Measurements from ENCODE around the gene CCDC54. TPM values are rescaled to one million over a fixed set of nuclear protein-coding genes. Genes with fewer than 3 reads are reported as not detected.

CCDC54 gene
- total RNA-seq, 6 experiments from 2014 or later, result not detected

- Mint-ChIP-seq H3K4me3 (no peak overlapping the region), H3K27me3 (ENCODE audit: insufficient read depth) (no peaks in the 10 kb centered on the region), H3K36me3 (ENCODE audit: low read depth) (peaks cover 10% of the 10 kb centered on the region), H3K27ac (no peak overlapping the region), H3K4me1 (ENCODE audit: low read depth) (peaks cover 39% of the 10 kb centered on the region), H3K9me3 (peaks cover 9% of the 10 kb centered on the region)
- DNase-seq, result no peak
- TF ChIP-seq CTCF (IDR thresholded peaks at IDR 0.05), result no peak
Measured at GRCh38 chr3:107411056-107411455, 33.8 kb downstream of the CCDC54 start.

DNA sequence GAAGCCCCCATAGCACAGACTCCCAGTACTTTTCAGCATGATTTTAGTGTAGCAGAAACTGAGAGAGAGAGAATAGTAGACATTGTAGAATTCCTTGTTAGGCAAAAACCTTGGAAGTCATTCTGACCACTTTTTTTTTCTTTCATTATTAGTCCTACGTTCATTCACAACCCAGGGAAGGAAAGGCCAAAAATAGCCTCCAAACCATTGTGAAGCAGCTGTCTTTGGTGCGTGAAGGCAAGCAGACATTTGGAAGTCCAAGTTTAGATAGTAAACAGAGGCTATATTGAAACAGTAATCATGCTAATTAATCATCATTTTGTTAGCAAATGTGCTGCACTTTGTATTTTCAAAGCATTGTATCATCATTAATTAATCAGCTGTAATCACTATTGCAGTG is 34.5 kb downstream of the CCDC54 start:
- H3K27ac Mint-ChIP-seq, result no peak overlapping the region
- H3K9me3 Mint-ChIP-seq, result peaks cover 9% of the 10 kb centered on the region
- H3K4me3 Mint-ChIP-seq, result no peak overlapping the region
- no peaks in the 10 kb centered on the region for H3K27me3 Mint-ChIP-seq (ENCODE audit: insufficient read depth)
- no peak for DNase-seq
- no peak for TF ChIP-seq CTCF (IDR thresholded peaks at IDR 0.05)
- H3K36me3 Mint-ChIP-seq (ENCODE audit: low read depth), result peaks cover 10% of the 10 kb centered on the region
- H3K4me1 Mint-ChIP-seq (ENCODE audit: low read depth), result peaks cover 46% of the 10 kb centered on the region

GRCh38 chr3:107412376-107412775 is 35.1 kb downstream of the CCDC54 start:
- H3K9me3 Mint-ChIP-seq, result peaks cover 9% of the 10 kb centered on the region
- no peak overlapping the region for H3K4me3 Mint-ChIP-seq
- no peaks in the 10 kb centered on the region for H3K27me3 Mint-ChIP-seq (ENCODE audit: insufficient read depth)
- peaks cover 46% of the 10 kb centered on the region for H3K4me1 Mint-ChIP-seq (ENCODE audit: low read depth)
- H3K27ac Mint-ChIP-seq, result peak overlapping the region; percentile 53
- DNase-seq, result peak; percentile 66
- H3K36me3 Mint-ChIP-seq (ENCODE audit: low read depth), result peaks cover 10% of the 10 kb centered on the region
- no peak for TF ChIP-seq CTCF (IDR thresholded peaks at IDR 0.05)

DNA sequence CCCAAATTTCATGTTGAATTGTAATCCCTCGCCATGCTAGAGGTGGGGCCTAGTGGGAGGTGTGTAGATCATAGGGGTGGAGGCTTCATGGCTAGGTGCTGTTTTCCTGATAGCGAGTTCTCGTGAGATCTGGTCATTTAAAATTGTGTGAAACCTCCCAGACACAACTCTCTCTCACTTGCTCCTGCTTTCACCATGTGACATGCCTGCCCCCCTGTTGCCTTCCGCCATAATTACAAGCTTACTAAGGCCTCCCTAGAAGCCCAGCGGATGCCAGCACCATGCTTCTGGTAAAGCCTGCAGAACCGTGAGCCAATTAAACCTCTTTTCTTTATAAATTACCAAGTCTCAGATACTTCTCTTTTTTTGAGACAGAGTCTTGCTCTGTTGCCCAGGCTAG is 36.0 kb downstream of the CCDC54 start:
- no peak for TF ChIP-seq CTCF (IDR thresholded peaks at IDR 0.05)

DNA sequence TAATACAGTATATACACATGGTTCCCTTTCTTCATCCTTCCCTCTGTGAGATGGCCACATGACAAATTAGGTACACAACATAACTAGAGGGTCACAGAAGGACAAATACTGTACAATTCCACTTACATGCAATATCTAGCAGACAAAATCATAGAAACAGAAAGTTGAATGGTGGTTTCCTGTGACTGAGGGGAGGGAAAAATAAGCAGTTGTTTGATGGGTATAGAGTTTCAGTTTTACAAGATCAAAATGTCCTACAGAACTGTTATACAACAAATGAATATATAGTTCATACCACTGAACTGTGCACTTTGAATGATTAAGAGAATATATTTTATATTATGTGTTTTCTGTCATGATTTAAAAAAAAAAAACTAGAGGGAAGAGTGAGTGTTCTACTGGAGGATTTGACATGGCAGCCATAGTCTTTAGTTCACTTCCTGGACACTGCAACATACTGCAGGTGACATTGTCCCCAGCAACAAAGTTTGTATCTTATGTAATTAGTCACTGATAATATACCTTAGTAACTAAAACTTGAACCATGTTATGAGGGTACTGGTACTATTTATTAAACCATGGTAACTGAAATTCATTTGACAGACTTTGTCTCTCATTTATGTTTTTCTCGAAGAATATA is 37.2 kb downstream of the CCDC54 start:
- Mint-ChIP-seq H3K4me1 (ENCODE audit: low read depth) (peaks cover 39% of the 10 kb centered on the region), H3K9me3 (peaks cover 3% of the 10 kb centered on the region), H3K27ac (no peak overlapping the region), H3K4me3 (no peak overlapping the region), H3K36me3 (ENCODE audit: low read depth) (peaks cover 3% of the 10 kb centered on the region), H3K27me3 (ENCODE audit: insufficient read depth) (no peaks in the 10 kb centered on the region)
- TF ChIP-seq CTCF (IDR thresholded peaks at IDR 0.05), result no peak
- no peak for DNase-seq

More for the DNA sequence above, 36.0 kb downstream of the CCDC54 start:
- Mint-ChIP-seq H3K4me1 (ENCODE audit: low read depth) (peaks cover 41% of the 10 kb centered on the region), H3K27me3 (ENCODE audit: insufficient read depth) (no peaks in the 10 kb centered on the region), H3K27ac (no peak overlapping the region), H3K36me3 (ENCODE audit: low read depth) (peaks cover 10% of the 10 kb centered on the region), H3K4me3 (no peak overlapping the region), H3K9me3 (peaks cover 9% of the 10 kb centered on the region)
- DNase-seq, result no peak

Data from HFFc6 (cell line).